ENCODE measurements around the gene KCNK15. TPM values are rescaled to one million over a fixed set of nuclear protein-coding genes. Genes with fewer than 3 reads are reported as not detected.

Gene KCNK15
- total and polyA plus RNA-seq, 9 of the 15 experiments (the other 6 are each of a cell fraction or from before 2014, with no cell fraction given) = 0.03 to 0.30 (median 0.17) TPM; not detected in 5

- TF ChIP-seq ZNF561 (CRISPR knock-in tag; conservative IDR thresholded peaks at IDR 0.05) = no peak
- TF ChIP-seq ZBTB43 (CRISPR knock-in tag; IDR thresholded peaks at IDR 0.05) = no peak
- no peak for TF ChIP-seq NONO (IDR thresholded peaks at IDR 0.05; ENCODE audit: low read depth in 2 of 2, low read length in 1 of 2)
- TF ChIP-seq, protein P1, sequence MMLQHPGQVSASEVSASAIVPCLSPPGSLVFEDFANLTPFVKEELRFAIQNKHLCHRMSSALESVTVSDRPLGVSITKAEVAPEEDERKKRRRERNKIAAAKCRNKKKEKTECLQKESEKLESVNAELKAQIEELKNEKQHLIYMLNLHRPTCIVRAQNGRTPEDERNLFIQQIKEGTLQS (IDR thresholded peaks at IDR 0.05) = no peak
- TF ChIP-seq, protein P1 (CRISPR knock-in tag; conservative IDR thresholded peaks at IDR 0.05) = no peak
- no peak for TF ChIP-seq RFX1 (IDR thresholded peaks at IDR 0.05)
- TF ChIP-seq SIN3B (IDR thresholded peaks at IDR 0.05; ENCODE audit: low read depth) = no peak
- TF ChIP-seq CREB3 (tag; conservative IDR thresholded peaks at IDR 0.05; ENCODE audit: low read depth) = no peak; the same call in 1 of the 2 replicates
- TF ChIP-seq FOXM1 (IDR thresholded peaks at IDR 0.05; ENCODE audit: low read depth) = no peak
- no peak for TF ChIP-seq FOXM1 (CRISPR knock-in tag; IDR thresholded peaks at IDR 0.05; ENCODE audit: low read depth)
- no peak for TF ChIP-seq POLR2G (IDR thresholded peaks at IDR 0.05; ENCODE audit: low read depth, low read length)
- TF ChIP-seq USF2 (CRISPR knock-in tag; IDR thresholded peaks at IDR 0.05) = peak; percentile 96
- TF ChIP-seq USF1 (CRISPR knock-in tag; IDR thresholded peaks at IDR 0.05) = peak; percentile 94
- TF ChIP-seq CXXC5 (CRISPR knock-in tag; IDR thresholded peaks at IDR 0.05) = no peak
- TF ChIP-seq FOS (IDR thresholded peaks at IDR 0.05; ENCODE audit: extremely low read depth, insufficient read length) = peak; percentile 68
- TF ChIP-seq TRIM24 (IDR thresholded peaks at IDR 0.05) = peak; percentile 14 to 21; a peak in 1 of 4 replicates
- no peak for TF ChIP-seq DEAF1 (CRISPR knock-in tag; IDR thresholded peaks at IDR 0.05)
- no peak for TF ChIP-seq CSDE1 (IDR thresholded peaks at IDR 0.05)
- peak; percentile 90 for TF ChIP-seq RAD51 (IDR thresholded peaks at IDR 0.05; ENCODE audit: borderline replicate concordance, low read depth)
- peak; percentile 61; the same call in 1 of the 2 replicates for TF ChIP-seq EHMT2 (IDR thresholded peaks at IDR 0.05)
- TF ChIP-seq SNAPC5 (CRISPR knock-in tag; IDR thresholded peaks at IDR 0.05) = no peak
- peak; percentile 92 for TF ChIP-seq ELF1 (tag; IDR thresholded peaks at IDR 0.05)
Observed at GRCh38 chr20:44736170-44737021, 9.3 kb upstream of the KCNK15 start (continued).
